Measurements from ENCODE around the gene IGFBP7.
A peak's percentile ranks its signal among the peaks of the same experiment; 100 is the strongest.

- TF ChIP-seq CTCF (conservative IDR thresholded peaks at IDR 0.05; ENCODE audit: low read depth, low read length) (no peak), EZH2 (IDR thresholded peaks at IDR 0.05; ENCODE audit: borderline replicate concordance, low read depth, low read length, poor library complexity, severe bottlenecking) (peak; percentile 79)
Measured at GRCh38 chr4:57109847-57110639, at the start of gene IGFBP7.

Data from A673 (cell line).